Measurements from ENCODE around the gene BTBD7.
A peak's percentile ranks its signal among the peaks of the same experiment; 100 is the strongest.

BTBD7 gene

GRCh38 chr14:93330609-93331000 lies 2.2 kb downstream of the BTBD7 start:
- DNase-seq (ENCODE audit: low read depth): no peak

GRCh38 chr14:93329965-93330608 lies 2.7 kb downstream of the BTBD7 start:
- no peak for DNase-seq (ENCODE audit: low read depth)

GRCh38 chr14:93328546-93328945 lies 4.3 kb downstream of the BTBD7 start:
- DNase-seq (ENCODE audit: low read depth): no peak

GRCh38 chr14:93326196-93326595 lies 6.6 kb downstream of the BTBD7 start:
- no peak for DNase-seq (ENCODE audit: low read depth)

GRCh38 chr14:93323600-93324174 lies 9.1 kb downstream of the BTBD7 start:
- no peak for DNase-seq (ENCODE audit: low read depth)

- no peak for DNase-seq (ENCODE audit: low read depth)
Observed at GRCh38 chr14:93322929-93323599, 9.8 kb downstream of the BTBD7 start.

- no peak for DNase-seq (ENCODE audit: low read depth)
Observed at GRCh38 chr14:93320489-93320888, 12.3 kb downstream of the BTBD7 start.

GRCh38 chr14:93319958-93320357 lies 12.9 kb downstream of the BTBD7 start:
- DNase-seq (ENCODE audit: low read depth): no peak

GRCh38 chr14:93319494-93319893 lies 13.3 kb downstream of the BTBD7 start:
- DNase-seq (ENCODE audit: low read depth): no peak

- DNase-seq (ENCODE audit: low read depth): peak; percentile 22
Observed at GRCh38 chr14:93318927-93319326, 13.9 kb downstream of the BTBD7 start.

GRCh38 chr14:93317875-93318807 lies 14.7 kb downstream of the BTBD7 start:
- DNase-seq (ENCODE audit: low read depth): peak; percentile 51

GRCh38 chr14:93317210-93317874 lies 15.5 kb downstream of the BTBD7 start:
- no peak for DNase-seq (ENCODE audit: low read depth)

GRCh38 chr14:93316716-93317115 lies 16.1 kb downstream of the BTBD7 start:
- peak; percentile 42 for DNase-seq (ENCODE audit: low read depth)

- no peak for DNase-seq (ENCODE audit: low read depth)
Observed at GRCh38 chr14:93315575-93315974, 17.3 kb downstream of the BTBD7 start.

- no peak for DNase-seq (ENCODE audit: low read depth)
Observed at GRCh38 chr14:93311082-93311481, 21.8 kb downstream of the BTBD7 start.

- no peak for DNase-seq (ENCODE audit: low read depth)
Observed at GRCh38 chr14:93309427-93309966, 23.3 kb downstream of the BTBD7 start.

- DNase-seq (ENCODE audit: low read depth): no peak
Observed at GRCh38 chr14:93308686-93309345, 24.0 kb downstream of the BTBD7 start.

- DNase-seq (ENCODE audit: low read depth): no peak
Observed at GRCh38 chr14:93306812-93307211, 26.0 kb downstream of the BTBD7 start.

GRCh38 chr14:93305725-93306418 lies 27.0 kb downstream of the BTBD7 start:
- DNase-seq (ENCODE audit: low read depth): no peak

- peak; percentile 64 for DNase-seq (ENCODE audit: low read depth)
Observed at GRCh38 chr14:93304771-93305170, 28.1 kb downstream of the BTBD7 start.
